ENCODE data around the gene CDK9.

The CDK9 gene

DNA sequence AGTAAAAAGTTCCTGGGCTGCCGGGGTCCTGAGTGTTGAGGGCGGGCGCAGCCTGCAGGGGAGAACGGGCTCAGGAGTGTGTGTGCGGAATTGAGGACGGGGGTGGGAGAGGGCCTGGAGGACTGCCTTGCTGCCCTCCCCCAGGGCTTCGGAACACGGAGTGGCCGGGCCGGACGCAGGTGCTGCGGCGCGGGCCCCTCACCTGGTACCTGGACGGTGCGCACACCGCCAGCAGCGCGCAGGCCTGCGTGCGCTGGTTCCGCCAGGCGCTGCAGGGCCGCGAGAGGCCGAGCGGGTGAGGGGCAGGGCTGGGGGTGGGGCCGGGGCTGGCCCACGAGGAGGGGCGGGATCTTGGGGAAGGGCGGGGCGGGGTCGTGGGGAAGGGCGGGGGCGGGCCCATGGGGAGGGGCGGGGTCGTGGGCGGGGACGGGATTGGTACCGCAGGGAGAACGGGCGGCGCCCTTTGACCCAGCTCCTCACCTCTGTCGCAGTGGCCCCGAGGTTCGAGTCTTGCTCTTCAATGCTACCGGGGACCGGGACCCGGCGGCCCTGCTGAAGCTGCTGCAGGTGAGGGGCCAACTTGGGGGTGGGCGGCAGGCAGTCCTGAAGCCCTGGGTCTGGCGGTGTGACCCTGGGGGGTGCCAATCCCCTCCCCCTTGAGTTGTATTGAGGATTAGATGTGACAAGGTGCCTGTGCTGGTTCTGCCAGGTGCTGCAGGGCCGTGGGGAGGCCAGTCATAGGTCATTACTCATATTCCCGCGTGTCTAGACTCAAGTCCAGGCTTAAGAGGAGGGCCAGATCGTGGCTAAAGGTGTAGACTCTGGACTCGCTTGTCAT, 23.9 kb downstream of the CDK9 start:
- no peaks in the 10 kb centered on the region for H3K27me3 Mint-ChIP-seq
- peaks cover 11% of the 10 kb centered on the region for H3K36me3 Mint-ChIP-seq
- no peak overlapping the region for H3K4me3 Mint-ChIP-seq
- ATAC-seq (ENCODE audit: low read depth) (peak; percentile 63), DNase-seq (ENCODE audit: low spot score in 2 of 2) (no peak)
- no peak overlapping the region for H3K27ac Mint-ChIP-seq
- H3K4me1 Mint-ChIP-seq: peaks cover 2% of the 10 kb centered on the region
- H3K9me3 Mint-ChIP-seq: no peaks in the 10 kb centered on the region

DNA sequence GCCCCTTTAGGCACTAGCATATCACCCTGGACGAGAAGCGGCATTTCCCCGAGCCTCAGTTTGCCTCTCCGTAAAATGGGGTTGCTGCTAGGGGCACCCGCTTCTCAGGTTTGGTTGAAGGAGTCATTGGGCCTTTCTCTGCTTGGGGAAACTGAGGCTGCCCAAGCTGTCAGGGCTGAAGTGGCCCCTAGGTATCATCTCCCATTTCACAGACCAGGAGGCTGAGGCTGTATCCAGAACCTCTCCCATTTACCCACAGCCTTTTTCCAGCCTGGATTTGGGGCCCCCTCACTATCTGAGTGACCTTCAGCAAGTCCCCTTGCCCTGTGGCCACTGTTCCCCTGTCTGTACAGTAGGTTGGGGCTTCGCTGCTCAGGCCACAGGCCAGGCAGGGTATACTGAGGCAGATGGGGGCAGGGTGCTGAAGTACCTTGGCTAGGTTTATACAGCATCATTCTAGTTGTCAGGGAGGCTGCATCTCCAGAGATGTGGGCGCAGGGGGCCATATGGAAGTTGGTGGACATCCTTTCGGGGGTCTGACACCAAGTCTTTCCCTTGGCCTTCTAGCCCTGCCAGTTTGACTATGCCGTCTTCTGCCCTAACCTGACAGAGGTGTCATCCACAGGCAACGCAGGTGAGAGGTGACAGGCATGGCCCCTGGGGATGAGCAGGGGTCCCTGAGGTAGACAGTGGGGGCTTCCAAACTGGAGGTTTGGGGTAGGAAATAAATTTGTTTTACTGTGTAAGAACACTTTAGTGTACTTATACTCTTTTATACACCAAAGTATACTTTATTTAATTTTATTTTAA, 24.7 kb downstream of the CDK9 start:
- Mint-ChIP-seq H3K27ac (no peak overlapping the region), H3K4me1 (peaks cover 2% of the 10 kb centered on the region), H3K36me3 (peaks cover 11% of the 10 kb centered on the region), H3K4me3 (no peak overlapping the region), H3K27me3 (no peaks in the 10 kb centered on the region), H3K9me3 (no peaks in the 10 kb centered on the region)
- no peak for DNase-seq (ENCODE audit: low spot score in 2 of 2)
- no peak for ATAC-seq (ENCODE audit: low read depth)

DNA sequence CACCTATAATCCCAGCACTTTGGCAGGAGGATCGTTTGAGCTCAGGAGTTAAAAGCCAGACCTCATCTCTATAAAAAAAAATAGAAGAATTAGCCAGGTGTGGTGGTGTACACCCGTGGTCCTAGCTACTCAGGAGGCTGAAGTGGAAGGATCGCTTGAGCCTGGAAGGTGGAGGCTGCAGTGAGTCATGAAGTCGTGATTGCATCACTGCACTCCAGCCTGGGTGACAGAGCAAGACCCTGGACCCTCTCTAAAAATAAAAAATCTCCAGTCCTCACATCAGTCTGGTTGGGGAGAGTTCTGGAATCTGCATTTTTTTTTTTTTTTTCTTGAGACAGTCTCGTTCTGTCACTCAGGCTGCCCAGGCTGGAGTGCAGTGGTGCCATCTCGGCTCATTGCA, 26.2 kb downstream of the CDK9 start:
- Mint-ChIP-seq H3K27ac (no peak overlapping the region), H3K27me3 (no peaks in the 10 kb centered on the region), H3K9me3 (no peaks in the 10 kb centered on the region), H3K4me1 (no peaks in the 10 kb centered on the region), H3K4me3 (no peak overlapping the region), H3K36me3 (peaks cover 6% of the 10 kb centered on the region)
- ATAC-seq (ENCODE audit: low read depth) (no peak), DNase-seq (ENCODE audit: low spot score in 2 of 2) (no peak)

DNA sequence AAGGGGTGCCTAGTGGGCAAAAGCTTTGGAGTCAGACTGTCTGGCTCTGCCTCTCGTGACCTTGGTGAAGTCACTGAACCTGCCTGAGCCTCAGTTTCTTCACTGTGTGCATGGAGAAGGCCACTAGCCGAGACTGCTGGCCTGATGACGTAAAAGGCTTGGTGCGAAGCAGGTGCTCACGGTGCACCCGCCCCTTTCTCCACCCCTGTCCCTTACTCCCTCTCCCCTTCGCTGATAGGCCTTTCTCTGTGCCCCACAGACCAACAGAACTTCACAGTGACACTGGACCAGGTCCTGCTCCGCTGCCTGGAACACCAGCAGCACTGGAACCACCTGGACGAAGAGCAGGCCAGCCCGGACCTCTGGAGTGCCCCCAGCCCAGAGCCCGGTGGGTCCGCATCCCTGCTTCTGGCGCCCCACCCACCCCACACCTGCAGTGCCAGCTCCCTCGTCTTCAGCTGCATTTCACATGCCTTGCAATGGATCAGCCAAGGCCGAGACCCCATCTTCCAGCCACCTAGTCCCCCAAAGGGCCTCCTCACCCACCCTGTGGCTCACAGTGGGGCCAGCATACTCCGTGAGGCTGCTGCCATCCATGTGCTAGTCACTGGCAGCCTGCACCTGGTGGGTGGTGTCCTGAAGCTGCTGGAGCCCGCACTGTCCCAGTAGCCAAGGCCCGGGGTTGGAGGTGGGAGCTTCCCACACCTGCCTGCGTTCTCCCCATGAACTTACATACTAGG, 27.3 kb downstream of the CDK9 start:
- no peaks in the 10 kb centered on the region for H3K4me1 Mint-ChIP-seq
- H3K36me3 Mint-ChIP-seq: peaks cover 9% of the 10 kb centered on the region
- no peaks in the 10 kb centered on the region for H3K9me3 Mint-ChIP-seq
- H3K27ac Mint-ChIP-seq: no peak overlapping the region
- no peak overlapping the region for H3K4me3 Mint-ChIP-seq
- no peak for DNase-seq (ENCODE audit: low spot score in 2 of 2)
- no peak for ATAC-seq (ENCODE audit: low read depth)
- no peaks in the 10 kb centered on the region for H3K27me3 Mint-ChIP-seq

DNA sequence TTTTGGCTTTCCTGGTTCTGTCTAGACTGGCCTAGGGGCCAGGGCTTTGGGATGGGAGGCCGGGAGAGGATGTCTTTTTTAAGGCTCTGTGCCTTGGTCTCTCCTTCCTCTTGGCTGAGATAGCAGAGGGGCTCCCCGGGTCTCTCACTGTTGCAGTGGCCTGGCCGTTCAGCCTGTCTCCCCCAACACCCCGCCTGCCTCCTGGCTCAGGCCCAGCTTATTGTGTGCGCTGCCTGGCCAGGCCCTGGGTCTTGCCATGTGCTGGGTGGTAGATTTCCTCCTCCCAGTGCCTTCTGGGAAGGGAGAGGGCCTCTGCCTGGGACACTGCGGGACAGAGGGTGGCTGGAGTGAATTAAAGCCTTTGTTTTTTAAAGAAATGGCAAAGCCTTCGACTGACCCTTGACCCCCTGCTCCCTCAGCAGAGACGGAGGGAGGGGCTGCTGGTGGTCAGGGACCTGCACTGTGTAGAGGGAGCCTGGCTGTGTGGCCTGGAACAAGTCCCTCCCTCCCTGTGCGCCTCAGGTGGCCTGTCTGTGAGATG, 27.9 kb downstream of the CDK9 start:
- DNase-seq (ENCODE audit: low spot score in 2 of 2) (no peak), ATAC-seq (ENCODE audit: low read depth) (no peak)
- Mint-ChIP-seq H3K4me1 (no peaks in the 10 kb centered on the region), H3K27me3 (no peaks in the 10 kb centered on the region), H3K36me3 (peaks cover 11% of the 10 kb centered on the region), H3K27ac (no peak overlapping the region), H3K9me3 (no peaks in the 10 kb centered on the region), H3K4me3 (no peak overlapping the region)

DNA sequence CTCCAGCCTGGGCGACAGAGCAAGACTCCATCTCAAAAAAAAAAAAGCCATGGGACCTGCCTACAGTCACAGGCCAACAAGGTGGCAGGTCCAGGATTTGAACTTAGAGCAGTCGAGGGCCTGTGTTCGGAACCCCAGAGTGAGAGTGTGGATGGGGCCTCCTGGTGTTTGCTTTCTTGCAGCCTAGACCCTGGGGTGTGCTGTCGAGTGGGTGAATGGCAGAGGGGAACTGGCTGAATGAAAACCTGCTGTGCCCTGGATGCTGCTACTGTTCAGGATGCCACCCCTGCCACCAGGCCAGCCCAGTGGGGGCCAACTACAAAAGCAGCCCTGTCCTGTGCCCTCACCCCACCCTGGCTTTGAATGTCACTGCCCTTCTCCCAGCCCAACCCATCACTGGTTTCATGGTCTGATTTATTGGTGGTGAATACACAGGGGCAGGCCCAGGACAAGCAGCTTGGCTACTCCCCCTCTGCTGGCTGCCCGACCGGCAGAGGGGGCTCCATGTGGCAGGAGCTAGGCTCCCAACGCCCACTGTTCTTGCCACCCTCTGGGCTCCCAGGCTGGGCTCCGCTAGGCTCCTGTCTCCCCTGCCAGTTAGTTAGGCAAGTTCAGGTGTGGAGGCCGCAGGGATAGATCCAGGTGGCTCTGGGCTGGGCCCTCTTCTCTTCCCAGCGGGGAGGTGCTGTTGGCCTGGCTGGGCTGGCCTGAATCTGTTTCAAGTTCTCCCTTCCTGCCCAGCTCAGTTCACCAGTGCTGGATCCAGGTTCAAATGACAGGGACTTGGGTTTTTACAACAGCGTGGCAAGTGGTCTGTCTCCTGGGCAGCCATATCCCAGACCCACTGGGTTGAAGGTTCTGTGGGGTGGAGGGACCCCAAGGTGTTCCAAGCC, 29.0 kb downstream of the CDK9 start:
- Mint-ChIP-seq H3K4me1 (no peaks in the 10 kb centered on the region), H3K4me3 (no peak overlapping the region), H3K27ac (no peak overlapping the region), H3K27me3 (no peaks in the 10 kb centered on the region), H3K9me3 (no peaks in the 10 kb centered on the region), H3K36me3 (peaks cover 11% of the 10 kb centered on the region)
- DNase-seq (ENCODE audit: low spot score in 2 of 2) (no peak), ATAC-seq (ENCODE audit: low read depth) (no peak)

DNA sequence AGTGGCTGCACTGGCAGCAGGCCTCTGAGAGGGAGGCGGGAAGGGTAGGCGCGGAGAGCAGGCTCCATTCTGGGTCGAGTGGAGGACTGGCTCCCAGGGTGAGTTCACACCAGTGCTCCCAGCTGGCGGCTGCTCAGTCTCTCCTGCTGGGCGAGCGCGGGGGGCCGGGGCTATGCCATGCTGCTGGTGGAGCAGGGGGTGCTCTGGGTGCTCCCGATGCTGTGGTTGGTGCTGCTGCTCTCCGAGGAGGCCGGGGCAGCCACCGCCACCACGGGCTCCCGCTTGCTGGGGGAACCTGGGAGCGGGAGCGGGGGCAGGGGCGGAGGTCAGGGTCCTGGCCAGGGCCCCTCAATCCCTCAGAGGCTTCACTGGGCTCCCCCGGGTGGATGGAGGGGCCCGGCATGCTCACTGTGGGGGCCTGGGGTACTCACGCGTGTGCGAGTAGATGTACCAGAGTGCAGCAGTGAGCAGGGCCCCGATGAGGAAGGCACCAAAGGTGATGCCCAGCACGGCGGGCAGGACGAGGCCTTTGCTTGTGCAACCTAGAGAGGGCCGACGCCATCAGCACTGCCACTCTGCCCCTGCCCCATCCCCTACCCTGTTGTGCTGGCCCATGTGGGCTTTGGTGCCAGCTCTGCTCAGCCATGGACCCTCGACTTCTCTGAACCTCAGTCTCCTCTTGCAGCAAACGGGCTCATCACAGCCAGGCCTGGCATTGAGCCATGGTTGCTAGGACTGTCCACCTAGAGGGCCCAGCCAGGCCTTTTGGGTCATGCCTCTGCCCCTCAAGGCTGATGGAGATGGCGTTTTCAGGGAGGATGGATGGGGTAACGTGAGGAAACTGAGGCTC, 29.9 kb downstream of the CDK9 start:
- ATAC-seq (ENCODE audit: low read depth) (no peak), DNase-seq (ENCODE audit: low spot score in 2 of 2) (no peak)
- Mint-ChIP-seq H3K27me3 (no peaks in the 10 kb centered on the region), H3K9me3 (no peaks in the 10 kb centered on the region), H3K4me3 (no peak overlapping the region), H3K27ac (no peak overlapping the region), H3K36me3 (peaks cover 11% of the 10 kb centered on the region), H3K4me1 (no peaks in the 10 kb centered on the region)

DNA sequence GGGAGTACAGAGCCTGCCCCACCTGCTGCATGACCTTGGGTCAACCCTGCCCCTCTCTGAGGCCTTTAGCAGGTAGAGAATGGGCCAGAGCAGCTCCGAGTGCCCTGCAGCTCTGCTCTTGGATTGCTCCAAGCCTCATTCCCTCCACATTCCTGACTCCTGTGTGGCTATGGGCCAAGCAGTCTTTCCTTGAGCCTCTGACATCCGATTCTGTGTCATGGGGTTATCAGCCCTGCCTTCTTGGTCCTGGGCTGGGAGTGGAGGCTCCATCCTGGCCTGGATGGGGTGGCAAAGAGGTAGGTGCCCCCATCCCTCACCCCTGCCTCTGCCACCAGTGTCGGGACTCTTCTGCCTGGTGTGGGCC, 30.5 kb downstream of the CDK9 start:
- ATAC-seq (ENCODE audit: low read depth) (no peak), DNase-seq (ENCODE audit: low spot score in 2 of 2) (no peak)
- Mint-ChIP-seq H3K4me1 (peaks cover 2% of the 10 kb centered on the region), H3K27ac (no peak overlapping the region), H3K27me3 (no peaks in the 10 kb centered on the region), H3K9me3 (no peaks in the 10 kb centered on the region), H3K4me3 (no peak overlapping the region), H3K36me3 (peaks cover 13% of the 10 kb centered on the region)

DNA sequence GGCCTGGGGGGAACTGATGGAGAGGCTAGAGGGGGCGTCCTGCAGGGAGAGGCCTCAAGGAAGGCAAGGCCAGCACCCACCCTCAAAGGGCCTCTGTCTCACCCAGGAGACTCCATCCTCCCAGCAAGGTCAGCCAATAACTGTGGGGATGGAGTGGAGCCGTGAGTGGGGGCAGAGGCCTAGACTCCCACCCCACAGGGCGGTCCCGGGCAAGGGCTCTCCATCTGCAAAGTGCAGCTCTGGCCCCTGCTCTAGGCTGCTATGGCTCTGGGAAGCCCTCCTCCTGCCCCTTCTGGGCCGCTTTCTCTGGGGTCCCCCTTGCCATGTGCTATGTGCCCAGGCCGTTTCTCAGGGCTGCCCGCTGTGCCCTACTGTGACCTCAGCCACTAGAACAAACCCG, 30.9 kb downstream of the CDK9 start:
- DNase-seq (ENCODE audit: low spot score in 2 of 2) (no peak), ATAC-seq (ENCODE audit: low read depth) (no peak)
- Mint-ChIP-seq H3K4me3 (no peak overlapping the region), H3K36me3 (peaks cover 13% of the 10 kb centered on the region), H3K4me1 (peaks cover 2% of the 10 kb centered on the region), H3K27me3 (no peaks in the 10 kb centered on the region), H3K9me3 (no peaks in the 10 kb centered on the region), H3K27ac (no peak overlapping the region)

DNA sequence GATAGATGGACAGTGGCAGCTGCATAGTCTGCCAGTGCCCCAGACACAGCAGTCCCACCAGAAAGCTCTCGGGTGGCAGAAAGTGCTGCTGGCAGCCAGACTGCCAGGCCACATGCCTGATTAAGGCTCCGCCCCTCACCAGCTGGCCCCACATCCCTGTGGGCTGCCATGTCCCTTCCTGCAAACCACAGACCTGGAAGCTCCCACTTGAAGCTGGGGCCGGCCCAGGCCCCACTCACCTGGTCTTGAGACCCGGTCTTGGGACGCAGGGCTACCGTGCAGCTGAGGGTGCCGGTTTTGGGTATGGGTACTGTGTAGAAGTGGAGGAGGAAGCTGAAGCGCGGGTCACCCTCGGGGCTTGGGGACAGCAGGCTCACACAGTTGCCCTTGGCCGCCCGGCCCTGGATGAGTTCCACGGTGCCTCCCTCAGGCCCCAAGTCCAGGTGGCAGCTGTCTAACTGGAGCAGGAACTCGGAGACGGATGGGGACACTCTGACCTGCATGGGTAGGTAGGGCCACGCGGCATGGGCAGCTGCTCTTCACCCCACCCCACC, 32.1 kb downstream of the CDK9 start:
- no peaks in the 10 kb centered on the region for H3K27me3 Mint-ChIP-seq
- H3K36me3 Mint-ChIP-seq: peaks cover 13% of the 10 kb centered on the region
- no peak overlapping the region for H3K27ac Mint-ChIP-seq

DNA sequence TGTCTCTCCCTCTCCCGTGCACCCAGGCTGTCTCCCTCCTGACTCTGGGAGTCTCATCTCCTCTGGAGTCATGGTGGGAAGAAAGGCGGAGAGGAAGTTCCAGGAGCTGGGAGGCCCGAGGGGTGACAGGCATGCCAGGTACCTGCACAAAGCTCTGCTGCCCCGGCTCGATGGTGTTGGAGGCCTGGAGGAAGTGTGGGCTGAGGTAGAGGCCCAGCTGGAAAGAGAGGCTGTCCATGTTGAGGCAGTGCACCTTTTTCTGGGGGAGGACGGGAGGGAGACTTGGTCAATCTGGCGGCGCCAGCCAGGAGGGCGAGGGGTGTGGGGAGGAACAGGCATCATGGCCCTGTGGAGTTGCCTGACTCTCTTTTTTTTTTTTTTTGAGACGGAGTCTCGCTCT, 32.7 kb downstream of the CDK9 start:
- peaks cover 2% of the 10 kb centered on the region for H3K4me1 Mint-ChIP-seq
- H3K4me3 Mint-ChIP-seq: no peak overlapping the region
- peaks cover 11% of the 10 kb centered on the region for H3K36me3 Mint-ChIP-seq
- DNase-seq (ENCODE audit: low spot score in 2 of 2): no peak
- no peak overlapping the region for H3K27ac Mint-ChIP-seq
- H3K27me3 Mint-ChIP-seq: no peaks in the 10 kb centered on the region
- H3K9me3 Mint-ChIP-seq: no peaks in the 10 kb centered on the region
- no peak for ATAC-seq (ENCODE audit: low read depth)

More for the DNA sequence above, 32.1 kb downstream of the CDK9 start:
- Mint-ChIP-seq H3K4me1 (peaks cover 2% of the 10 kb centered on the region), H3K9me3 (no peaks in the 10 kb centered on the region), H3K4me3 (no peak overlapping the region)
- no peak for DNase-seq (ENCODE audit: low spot score in 2 of 2)
- ATAC-seq (ENCODE audit: low read depth): no peak

DNA sequence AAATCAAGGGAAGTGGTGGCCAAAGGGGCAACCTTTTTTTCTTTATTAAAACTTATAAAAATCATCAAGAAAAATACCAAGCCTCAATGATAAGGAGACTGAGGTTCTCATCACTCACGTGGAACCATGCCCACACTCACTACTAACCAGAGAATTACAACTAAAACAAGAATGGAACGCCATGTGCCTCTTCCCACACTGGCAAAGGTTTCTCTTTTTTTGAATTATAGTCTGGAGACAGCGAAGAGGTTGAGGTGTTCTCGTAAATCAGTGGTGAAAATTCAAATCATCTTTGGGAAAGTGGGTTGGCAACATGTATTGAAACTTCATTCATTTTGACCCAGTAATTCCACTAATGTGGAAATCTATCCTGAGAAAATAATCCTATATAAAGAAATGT, 36.3 kb downstream of the CDK9 start:
- no peak for ATAC-seq (ENCODE audit: low read depth)
- H3K27me3 Mint-ChIP-seq: no peaks in the 10 kb centered on the region
- no peaks in the 10 kb centered on the region for H3K9me3 Mint-ChIP-seq
- peaks cover 2% of the 10 kb centered on the region for H3K4me1 Mint-ChIP-seq
- H3K4me3 Mint-ChIP-seq: no peak overlapping the region
- no peak for DNase-seq (ENCODE audit: low spot score in 2 of 2)
- peaks cover 7% of the 10 kb centered on the region for H3K36me3 Mint-ChIP-seq
- no peak overlapping the region for H3K27ac Mint-ChIP-seq
